Activated CD8-positive, alpha-beta T cell treated with anti-CD3 and anti-CD28 coated beads for 36 hours (primary cell): Measurements from ENCODE around the gene HS6ST2. TPM values are rescaled to one million over a fixed set of nuclear protein-coding genes. Genes with fewer than 3 reads are reported as not detected.
A peak's percentile ranks its signal among the peaks of the same experiment; 100 is the strongest.

Experiments used
- ATAC-seq: fragments of 200-7000 bp; cut with Tn5 transposase; one replicate; pipeline ENCODE4 v1.10.0; 2021; ENCODE audit warnings: mild to moderate bottlenecking, moderate library complexity
- CTCF ChIA-PET: fragments of 350-600 bp; sonication (Branson Sonifier 250); formaldehyde crosslinking; loops from one replicate; lab custom pipeline; 2021; ENCODE audit warnings: antibody characterized with exemption; lab: Charles Lee
- POLR2A ChIA-PET: fragments of 350-600 bp; sonication (Branson Sonifier 250); formaldehyde crosslinking; loops from one replicate; lab custom pipeline; 2021; ENCODE audit warnings: antibody characterized with exemption; lab: Charles Lee
- DNase-seq: peaks from one replicate; pipeline ENCODE4 v3.0.0-alpha.2; 2020
- H3K27ac Mint-ChIP-seq: one replicate; pipeline ENCODE4 v1.8.0; 2021; ENCODE audit warnings: mild to moderate bottlenecking, mixed read lengths
- H3K27me3 Mint-ChIP-seq: one replicate; pipeline ENCODE4 v1.8.0; 2021; ENCODE audit warnings: mixed read lengths
- H3K36me3 Mint-ChIP-seq: one replicate; pipeline ENCODE4 v1.8.0; 2021; ENCODE audit warnings: low read depth, mixed read lengths
- H3K4me1 Mint-ChIP-seq: one replicate; pipeline ENCODE4 v1.8.0; 2021; ENCODE audit warnings: low read depth, mixed read lengths
- H3K4me3 Mint-ChIP-seq: one replicate; pipeline ENCODE4 v1.8.0; 2021; ENCODE audit warnings: mild to moderate bottlenecking, moderate library complexity, mixed read lengths
- H3K9me3 Mint-ChIP-seq: one replicate; pipeline ENCODE4 v1.8.0; 2021; ENCODE audit warnings: mixed read lengths
- CTCF ChIP-seq: fragments of 200-600 bp; IDR thresholded peaks from one replicate; pipeline ENCODE4 v1.8.0; 2022; ENCODE audit warnings: antibody characterized with exemption, mild to moderate bottlenecking
- intact Hi-C: fragments of 100-400 bp; cut with micrococcal nuclease; formaldehyde crosslinking; loops from one replicate; pipeline ENCODE4 v1.10.0; 2022
- total RNA-seq, 2 experiments: library from RNA; stranded (reverse); gene quantifications; one replicate each; pipeline ENCODE4 v1.2.3, GENCODE V29; 2021

HS6ST2 gene
- total RNA-seq, 2 experiments from 2014 or later: 0.14 to 0.47 TPM

GRCh38 chrX:132636080-132636479 lies 322.3 kb downstream of the HS6ST2 start:
- Mint-ChIP-seq H3K36me3 (no peaks in the 10 kb centered on the region), H3K9me3 (no peaks in the 10 kb centered on the region), H3K27ac (no peak overlapping the region), H3K4me3 (no peak overlapping the region), H3K4me1 (no peaks in the 10 kb centered on the region), H3K27me3 (no peaks in the 10 kb centered on the region)
- TF ChIP-seq CTCF: no peak
- DNase-seq (no peak), ATAC-seq (no peak)
- CTCF ChIA-PET: interaction anchor here (0.6 to 1.6 kb wide), 2 partner anchors 88 to 101 kb away, joined by 3 to 4 read pairs; no protein-coding TSS in a partner anchor
- intact Hi-C loops: no loop called here
- POLR2A ChIA-PET: no interaction called here

GRCh38 chrX:132634521-132634920 lies 323.9 kb downstream of the HS6ST2 start:
- no peak overlapping the region for H3K4me3 Mint-ChIP-seq
- ChIA-PET CTCF (interaction anchor here (0.9 kb wide), 1 partner anchor 219 kb away, joined by 3 read pairs; no protein-coding TSS in a partner anchor), POLR2A (no interaction called here)
- H3K27ac Mint-ChIP-seq: no peak overlapping the region
- intact Hi-C loops: no loop called here
- no peaks in the 10 kb centered on the region for H3K27me3 Mint-ChIP-seq
- H3K4me1 Mint-ChIP-seq: no peaks in the 10 kb centered on the region
- no peak for TF ChIP-seq CTCF
- no peaks in the 10 kb centered on the region for H3K36me3 Mint-ChIP-seq
- DNase-seq (no peak), ATAC-seq (no peak)
- no peaks in the 10 kb centered on the region for H3K9me3 Mint-ChIP-seq

- ChIA-PET CTCF (interaction anchor here (0.6 to 2.6 kb wide), 11 partner anchors 10 to 790 kb away, joined by 3 to 18 read pairs (median 4); no protein-coding TSS in a partner anchor), POLR2A (no interaction called here)
- H3K36me3 Mint-ChIP-seq: no peaks in the 10 kb centered on the region
- H3K4me1 Mint-ChIP-seq: no peaks in the 10 kb centered on the region
- no peak overlapping the region for H3K4me3 Mint-ChIP-seq
- peak; percentile 35 for TF ChIP-seq CTCF
- DNase-seq (no peak), ATAC-seq (peak; percentile 66)
- intact Hi-C loops: no loop called here
- H3K27ac Mint-ChIP-seq: no peak overlapping the region
- H3K27me3 Mint-ChIP-seq: no peaks in the 10 kb centered on the region
- no peaks in the 10 kb centered on the region for H3K9me3 Mint-ChIP-seq
These were observed 326.7 kb downstream of the HS6ST2 start for GRCh38 chrX:132631579-132632232.

- intact Hi-C loops: no loop called here
- ChIA-PET CTCF (interaction anchor here (1.3 to 2.6 kb wide), 3 partner anchors 10 to 532 kb away, joined by 4 to 6 read pairs (median 4); no protein-coding TSS in a partner anchor), POLR2A (no interaction called here)
- no peak overlapping the region for H3K4me3 Mint-ChIP-seq
- H3K27ac Mint-ChIP-seq: no peak overlapping the region
- H3K4me1 Mint-ChIP-seq: peaks cover 7% of the 10 kb centered on the region
- no peaks in the 10 kb centered on the region for H3K9me3 Mint-ChIP-seq
- no peak for TF ChIP-seq CTCF
- ATAC-seq: no peak
- no peak for DNase-seq
- no peaks in the 10 kb centered on the region for H3K27me3 Mint-ChIP-seq
- no peaks in the 10 kb centered on the region for H3K36me3 Mint-ChIP-seq
These were observed 334.0 kb downstream of the HS6ST2 start for GRCh38 chrX:132624466-132624865.

GRCh38 chrX:132623942-132624341 lies 334.5 kb downstream of the HS6ST2 start:
- TF ChIP-seq CTCF: no peak
- intact Hi-C loops: no loop called here
- H3K27me3 Mint-ChIP-seq: no peaks in the 10 kb centered on the region
- ChIA-PET CTCF (interaction anchor here (1.3 to 1.9 kb wide), 3 partner anchors 9 to 782 kb away, joined by 4 to 5 read pairs (median 4); no protein-coding TSS in a partner anchor), POLR2A (no interaction called here)
- no peak overlapping the region for H3K27ac Mint-ChIP-seq
- no peak for ATAC-seq
- H3K4me3 Mint-ChIP-seq: no peak overlapping the region
- H3K36me3 Mint-ChIP-seq: no peaks in the 10 kb centered on the region
- no peak for DNase-seq
- peaks cover 7% of the 10 kb centered on the region for H3K4me1 Mint-ChIP-seq
- H3K9me3 Mint-ChIP-seq: no peaks in the 10 kb centered on the region
